H1 (cell line): ENCODE data around the gene YAP1. TPM values are rescaled to one million over a fixed set of nuclear protein-coding genes. Genes with fewer than 3 reads are reported as not detected.

Source experiments
- CTCF ChIA-PET: fragments of 300-600 bp; sonication (Branson Sonifier 250); formaldehyde crosslinking; loops from one replicate; lab custom pipeline; 2021; ENCODE audit not compliant: partially characterized antibody; lab: Charles Lee
- POLR2A ChIA-PET: fragments of 300-600 bp; sonication (Branson Sonifier 250); formaldehyde crosslinking; loops from one replicate; lab custom pipeline; 2021; ENCODE audit warnings: inconsistent platforms; ENCODE audit not compliant: partially characterized antibody; lab: Charles Lee
- DNase-seq, 2 experiments: peaks; one replicate each; pipeline versions ENCODE4 v3.0.0 to v3.0.0-alpha.2; 2010 to 2022; ENCODE audit warnings: low spot score in 2 of 2, low read depth in 1 of 2, mixed read lengths in 1 of 2
- FAIRE-seq: peaks from 2 replicates; lab custom pipeline; 2011; peaks lifted over from hg19 to GRCh38; lab: Jason Lieb, UNC
- H2AFZ ChIP-seq: 2 replicates; pipeline ENCODE4 v1.8.1; 2012; ENCODE audit warnings: low read length, inconsistent platforms
- H2AK5ac ChIP-seq: 2 replicates; pipeline ENCODE4 v1.6.1; 2013; ENCODE audit warnings: low read depth, low read length
- H2BK120ac ChIP-seq: replicated peaks from 2 replicates; pipeline ENCODE3; 2013; ENCODE audit warnings: low read depth, low read length, inconsistent platforms
- H2BK12ac ChIP-seq: 2 replicates; pipeline ENCODE4 v1.6.1; 2013; ENCODE audit warnings: low read depth, low read length
- H2BK15ac ChIP-seq: 2 replicates; pipeline ENCODE4 v1.6.1; 2013; ENCODE audit warnings: low read length
- H2BK20ac ChIP-seq: 2 replicates; pipeline ENCODE4 v1.6.1; 2013; ENCODE audit warnings: low read length
- H2BK5ac ChIP-seq: 2 replicates; pipeline ENCODE4 v1.6.1; 2013; ENCODE audit warnings: low read depth, low read length
- H3K14ac ChIP-seq: 2 replicates; pipeline ENCODE4 v1.6.1; 2013; ENCODE audit warnings: inconsistent platforms; ENCODE audit not compliant: insufficient read length
- H3K18ac ChIP-seq: 2 replicates; pipeline ENCODE4 v1.6.1; 2013; ENCODE audit warnings: low read length; ENCODE audit errors: extremely low read depth
- H3K23ac ChIP-seq: 2 replicates; pipeline ENCODE4 v1.6.1; 2013; ENCODE audit warnings: inconsistent platforms; ENCODE audit not compliant: insufficient read length
- H3K23me2 ChIP-seq: 2 replicates; pipeline ENCODE4 v1.6.1; 2013; ENCODE audit warnings: low read depth, low read length
- H3K27ac ChIP-seq: 2 replicates; pipeline ENCODE4 v1.6.1; 2011; ENCODE audit warnings: low read depth, low read length, inconsistent platforms
- H3K27me3 ChIP-seq, 4 experiments: replicated peaks in 1 of 4; 1 replicate in 1 of 4; 2 replicates in 3 of 4; pipeline versions ENCODE4 v1.6.1 to v1.8.1; 2011 to 2013; ENCODE audit warnings: low read length in 3 of 4, mild to moderate bottlenecking in 3 of 4, inconsistent platforms in 2 of 4, mixed read lengths in 2 of 4, moderate library complexity in 1 of 4; ENCODE audit not compliant: control insufficient read depth in 3 of 4, insufficient read depth in 3 of 4; ENCODE audit errors: extremely low read depth in 1 of 4
- H3K36me3 ChIP-seq, 4 experiments: 2 replicates each; pipeline versions ENCODE4 v1.6.1 to v1.8.1; 2011 to 2013; ENCODE audit warnings: mild to moderate bottlenecking in 4 of 4, low read length in 3 of 4, moderate library complexity in 2 of 4, control low read depth in 1 of 4, inconsistent platforms in 1 of 4; ENCODE audit not compliant: insufficient read depth in 4 of 4, control insufficient read depth in 2 of 4
- H3K4ac ChIP-seq: replicated peaks from 2 replicates; pipeline ENCODE3; 2013; ENCODE audit warnings: low read length, low read depth, mixed read lengths, inconsistent platforms; ENCODE audit not compliant: insufficient read length
- H3K4me1 ChIP-seq, 4 experiments: replicated peaks in 1 of 4; 1 replicate in 1 of 4; 2 replicates in 3 of 4; pipeline versions ENCODE4 v1.6.1 to v1.8.1; 2011 to 2013; ENCODE audit warnings: low read length in 3 of 4, inconsistent platforms in 2 of 4, mixed read lengths in 1 of 4; ENCODE audit not compliant: insufficient read depth in 4 of 4, control insufficient read depth in 3 of 4
- H3K4me2 ChIP-seq, 2 experiments: 2 replicates each; pipeline versions ENCODE4 v1.6.1 to v1.8.1; 2011 to 2013; ENCODE audit warnings: low read depth in 2 of 2, low read length in 2 of 2, control low read depth in 1 of 2, inconsistent platforms in 1 of 2, mild to moderate bottlenecking in 1 of 2; ENCODE audit not compliant: insufficient read depth in 1 of 2
- H3K4me3 ChIP-seq, 4 experiments: fragments of 200-600, 300-600 bp in 1 of 4; sonication (generic), shearing (Covaris generic), sonication (Bioruptor Twin) in 1 of 4; 2 replicates each; pipeline versions ENCODE4 v1.5.1 to v1.8.1; 2011 to 2016; ENCODE audit warnings: low read length in 4 of 4, low read depth in 3 of 4, control low read depth in 2 of 4, inconsistent platforms in 2 of 4, mild to moderate bottlenecking in 2 of 4, mixed read lengths in 1 of 4, moderate library complexity in 1 of 4; ENCODE audit not compliant: insufficient read depth in 2 of 4; ENCODE audit errors: extremely low read depth in 1 of 4
- H3K56ac ChIP-seq: replicated peaks from 2 replicates; pipeline ENCODE3; 2013; ENCODE audit warnings: low read depth, mild to moderate bottlenecking, mixed read lengths, low read length, inconsistent platforms; ENCODE audit not compliant: insufficient read length
- H3K79me1 ChIP-seq: 2 replicates; pipeline ENCODE4 v1.6.1; 2013; ENCODE audit warnings: low read depth, low read length, control low read depth
- H3K79me2 ChIP-seq, 2 experiments: 2 replicates each; pipeline versions ENCODE4 v1.6.1 to v1.8.1; 2012 to 2013; ENCODE audit warnings: low read length in 2 of 2, mild to moderate bottlenecking in 2 of 2, inconsistent platforms in 1 of 2; ENCODE audit not compliant: insufficient read depth in 2 of 2, control insufficient read depth in 1 of 2
- H3K9ac ChIP-seq, 4 experiments: replicated peaks in 1 of 4; 1 replicate in 1 of 4; 2 replicates in 3 of 4; pipeline versions ENCODE4 v1.6.1 to v1.8.1; 2011 to 2013; ENCODE audit warnings: low read depth in 3 of 4, low read length in 3 of 4, control low read depth in 2 of 4, mild to moderate bottlenecking in 2 of 4, moderate library complexity in 2 of 4, inconsistent platforms in 1 of 4; ENCODE audit errors: extremely low read depth in 1 of 4
- H3K9me3 ChIP-seq, 2 experiments: 2 replicates each; pipeline versions ENCODE4 v1.6.1 to v1.8.1; 2012 to 2013; ENCODE audit warnings: mild to moderate bottlenecking in 2 of 2, moderate library complexity in 2 of 2, control low read depth in 1 of 2, inconsistent platforms in 1 of 2, low read depth in 1 of 2, low read length in 1 of 2, mixed read lengths in 1 of 2; ENCODE audit not compliant: insufficient read depth in 2 of 2
- H4K20me1 ChIP-seq, 2 experiments: replicated peaks in 1 of 2; 2 replicates each; pipeline versions ENCODE3 to v1.8.1; 2011 to 2013; ENCODE audit warnings: inconsistent platforms in 2 of 2, low read length in 2 of 2, mild to moderate bottlenecking in 1 of 2; ENCODE audit not compliant: insufficient read depth in 2 of 2, control insufficient read depth in 1 of 2
- H4K5ac ChIP-seq: 2 replicates; pipeline ENCODE4 v1.6.1; 2013; ENCODE audit warnings: low read length, low read depth, mixed read lengths, inconsistent platforms; ENCODE audit not compliant: insufficient read length
- H4K8ac ChIP-seq: 2 replicates; pipeline ENCODE4 v1.8.0; 2013; ENCODE audit warnings: mild to moderate bottlenecking, moderate library complexity, low read length, inconsistent platforms; ENCODE audit not compliant: insufficient read depth; ENCODE audit errors: extremely low read depth
- H4K91ac ChIP-seq: replicated peaks from 2 replicates; pipeline ENCODE3; 2013; ENCODE audit warnings: low read length, mixed read lengths, inconsistent platforms; ENCODE audit not compliant: insufficient read length
- ATF2 ChIP-seq: IDR thresholded peaks from 2 replicates; pipeline ENCODE4 v1.6.1; 2012; ENCODE audit warnings: low read length, inconsistent platforms
- CTCF ChIP-seq, 3 experiments: IDR thresholded peaks; 1 replicate in 2 of 3; 2 replicates in 1 of 3; pipeline versions ENCODE4 v1.5.1 to v1.6.1; 2011; ENCODE audit warnings: low read length in 3 of 3, mild to moderate bottlenecking in 3 of 3, inconsistent platforms in 2 of 3, low read depth in 1 of 3, moderate library complexity in 1 of 3; ENCODE audit not compliant: insufficient read depth in 1 of 3; ENCODE audit errors: control extremely low read depth in 1 of 3
- GTF2F1 ChIP-seq: IDR thresholded peaks from 2 replicates; pipeline ENCODE4 v1.6.1; 2012; ENCODE audit warnings: low read depth, low read length, improper control_type of control experiment, borderline replicate concordance
- HDAC2 ChIP-seq, 2 experiments: fragments of 300-600 bp in 1 of 2; sonication (generic) in 1 of 2; IDR thresholded peaks; 2 replicates each; pipeline ENCODE4 v1.6.1; 2011 to 2012; ENCODE audit warnings: low read depth in 2 of 2, low read length in 2 of 2, mild to moderate bottlenecking in 2 of 2, moderate library complexity in 2 of 2, borderline replicate concordance in 1 of 2, inconsistent platforms in 1 of 2
- JUND ChIP-seq: IDR thresholded peaks from 2 replicates; pipeline ENCODE4 v1.6.1; 2011; ENCODE audit warnings: mild to moderate bottlenecking, improper control_type of control experiment, low read length
- POLR2AphosphoS5 ChIP-seq: IDR thresholded peaks from 2 replicates; pipeline ENCODE4 v1.6.1; 2011; ENCODE audit warnings: low read depth, low read length
- ZNF274 ChIP-seq: IDR thresholded peaks from 2 replicates; pipeline ENCODE4 v1.7.0; 2012; ENCODE audit warnings: low read length, borderline replicate concordance; ENCODE audit errors: extremely low read depth
- polyA plus RNA-seq, 7 experiments: library from polyadenylated mRNA; depleted of rRNA in 3 of 7; stranded (reverse) in 5 of 7; unstranded in 2 of 7; fragments of >200 nt in 5 of 7; fragments of 200-250 nt in 2 of 7; gene quantifications; 1 replicate in 5 of 7; 2 replicates in 1 of 7; 4 replicates in 1 of 7; pipeline versions ENCODE4 v1.2.1 to v1.2.3, GENCODE V29; 2011 to 2013; ENCODE audit warnings: missing spikeins in 2 of 7, mixed read lengths in 2 of 7
- total RNA-seq: library from RNA; stranded (reverse); fragmentation: NEBNext Ultra II Directional; extraction: Animal tissue kit (Norgen Biotek cat#: 25700); gene quantifications from 2 replicates; pipeline ENCODE4 v1.2.1, GENCODE V29; 2021

YAP1 gene
- total and polyA plus RNA-seq, 2 of the 8 experiments (the other 6 are each of a cell fraction or from before 2014, with no cell fraction given), result 62.0 to 108 TPM

- Histone ChIP-seq H3K4me1 (peaks cover 0 to 9% (median 3%) of the 10 kb centered on the region in 4 experiments), H3K79me1 (no peaks in the 10 kb centered on the region), H3K27ac (no peak overlapping the region), H2BK12ac (no peak overlapping the region), H3K23ac (no peak overlapping the region), H3K27me3 (no peaks in the 10 kb centered on the region), H4K91ac (no peak overlapping the region), H4K20me1 (no peaks in the 10 kb centered on the region), H3K18ac (no peak overlapping the region), H2AK5ac (no peak overlapping the region), H2BK120ac (no peak overlapping the region), H2AFZ (no peak overlapping the region), H3K36me3 (peaks cover 0 to 21% (median 8%) of the 10 kb centered on the region in 4 experiments; a peak in 5 of 8 replicates), H2BK20ac (no peak overlapping the region), H2BK15ac (no peak overlapping the region), H3K4me3 (no peak overlapping the region), H2BK5ac (no peak overlapping the region), H3K23me2 (no peaks in the 10 kb centered on the region), H4K8ac (no peak overlapping the region), H3K79me2 (no peaks in the 10 kb centered on the region), H3K14ac (no peak overlapping the region), H3K56ac (no peak overlapping the region), H3K4me2 (no peak overlapping the region), H3K9ac (no peak overlapping the region), H3K4ac (no peak overlapping the region), H4K5ac (no peak overlapping the region), H3K9me3 (no peaks in the 10 kb centered on the region)
- TF ChIP-seq CTCF (IDR thresholded peaks at IDR 0.05; ENCODE audit: control extremely low read depth in 1 of 3, insufficient read depth in 1 of 3, low read depth in 1 of 3, low read length in 3 of 3) (no peak), ZNF274 (no peak), HDAC2 (IDR thresholded peaks at IDR 0.05; ENCODE audit: borderline replicate concordance in 1 of 2, low read depth in 2 of 2, low read length in 2 of 2) (no peak), JUND (no peak), ATF2 (no peak), POLR2AphosphoS5 (no peak), GTF2F1 (no peak)
- ChIA-PET POLR2A (no interaction called here), CTCF (interaction anchor here (0.6 to 2.6 kb wide), 3 partner anchors 24 to 1703 kb away, joined by 3 to 8 read pairs (median 3); no protein-coding TSS in a partner anchor)
- FAIRE-seq (no peak), DNase-seq (no peak)
These were observed 119.9 kb downstream of the YAP1 start for GRCh38 chr11:102230186-102230585.
